ENCODE measurements around the gene SLTM.
"Not testable (repeated sequence)": the region's sequence is repeated elsewhere in the genome, so short reads cannot be mapped to it uniquely, and the experiment has no call there.

SLTM gene

DNA sequence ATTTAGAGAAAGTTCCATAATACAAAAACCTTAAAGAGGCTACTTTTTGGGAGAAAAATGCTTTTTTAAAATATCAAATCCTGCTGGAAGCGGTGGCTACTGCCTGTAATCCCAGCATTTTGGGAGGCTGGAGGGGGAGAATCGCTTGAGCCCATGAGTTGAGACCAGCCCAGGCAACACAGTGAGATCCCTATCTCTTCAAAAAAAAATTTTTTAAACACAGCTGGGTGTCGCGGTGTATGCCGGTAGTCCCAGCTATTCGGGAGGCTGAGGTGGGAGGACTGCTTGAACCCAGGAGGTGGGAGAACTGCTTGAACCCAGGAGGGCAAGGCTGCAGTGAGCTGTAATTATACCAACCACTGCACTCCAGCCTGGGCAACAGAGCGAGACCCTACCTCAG, 14.2 kb downstream of the SLTM start:
- no peak for DNase-seq
- Histone ChIP-seq H3K9ac (ENCODE audit: low read length) (no peak overlapping the region), H4K20me1 (ENCODE audit: insufficient read depth, low read length) (no peaks in the 10 kb centered on the region; the same call in 1 of the 2 replicates), H3K27me3 (replicated peaks; ENCODE audit: insufficient read depth, low read length) (no peaks in the 10 kb centered on the region), H3F3A (ENCODE audit: insufficient read depth, low read length) (no peaks in the 10 kb centered on the region), H2AFZ (ENCODE audit: low read length) (no peak overlapping the region), H3K4me2 (ENCODE audit: low read depth, low read length) (no peak overlapping the region), H3K79me2 (ENCODE audit: low read length) (peaks cover 83% of the 10 kb centered on the region), H3K4me1 (ENCODE audit: low read length) (0 out of 2 replicates have a peak, but pooled peaks cover under 1% of the 10 kb centered on the region), H3K9me2 (replicated peaks; ENCODE audit: insufficient read depth, low read length) (no peaks in the 10 kb centered on the region), H3K27ac (ENCODE audit: low read length) (no peak overlapping the region), H3K4me3 (ENCODE audit: low read length) (no peak overlapping the region), H3K9me3 (replicated peaks; ENCODE audit: insufficient read depth, low read length) (no peaks in the 10 kb centered on the region), H3K36me3 (replicated peaks; ENCODE audit: insufficient read depth, low read length) (0 out of 2 replicates have a peak, but pooled peaks cover under 1% of the 10 kb centered on the region)
- TF ChIP-seq, protein P1, sequence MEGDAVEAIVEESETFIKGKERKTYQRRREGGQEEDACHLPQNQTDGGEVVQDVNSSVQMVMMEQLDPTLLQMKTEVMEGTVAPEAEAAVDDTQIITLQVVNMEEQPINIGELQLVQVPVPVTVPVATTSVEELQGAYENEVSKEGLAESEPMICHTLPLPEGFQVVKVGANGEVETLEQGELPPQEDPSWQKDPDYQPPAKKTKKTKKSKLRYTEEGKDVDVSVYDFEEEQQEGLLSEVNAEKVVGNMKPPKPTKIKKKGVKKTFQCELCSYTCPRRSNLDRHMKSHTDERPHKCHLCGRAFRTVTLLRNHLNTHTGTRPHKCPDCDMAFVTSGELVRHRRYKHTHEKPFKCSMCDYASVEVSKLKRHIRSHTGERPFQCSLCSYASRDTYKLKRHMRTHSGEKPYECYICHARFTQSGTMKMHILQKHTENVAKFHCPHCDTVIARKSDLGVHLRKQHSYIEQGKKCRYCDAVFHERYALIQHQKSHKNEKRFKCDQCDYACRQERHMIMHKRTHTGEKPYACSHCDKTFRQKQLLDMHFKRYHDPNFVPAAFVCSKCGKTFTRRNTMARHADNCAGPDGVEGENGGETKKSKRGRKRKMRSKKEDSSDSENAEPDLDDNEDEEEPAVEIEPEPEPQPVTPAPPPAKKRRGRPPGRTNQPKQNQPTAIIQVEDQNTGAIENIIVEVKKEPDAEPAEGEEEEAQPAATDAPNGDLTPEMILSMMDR (IDR thresholded peaks at IDR 0.05; ENCODE audit: low read length), result no peak
- TF ChIP-seq EZH2phosphoT487 (IDR thresholded peaks at IDR 0.05; ENCODE audit: low read length), result no peak
- no peak for TF ChIP-seq EZH2 (optimal IDR thresholded peaks at IDR 0.05; ENCODE audit: low read depth, low read length)

DNA sequence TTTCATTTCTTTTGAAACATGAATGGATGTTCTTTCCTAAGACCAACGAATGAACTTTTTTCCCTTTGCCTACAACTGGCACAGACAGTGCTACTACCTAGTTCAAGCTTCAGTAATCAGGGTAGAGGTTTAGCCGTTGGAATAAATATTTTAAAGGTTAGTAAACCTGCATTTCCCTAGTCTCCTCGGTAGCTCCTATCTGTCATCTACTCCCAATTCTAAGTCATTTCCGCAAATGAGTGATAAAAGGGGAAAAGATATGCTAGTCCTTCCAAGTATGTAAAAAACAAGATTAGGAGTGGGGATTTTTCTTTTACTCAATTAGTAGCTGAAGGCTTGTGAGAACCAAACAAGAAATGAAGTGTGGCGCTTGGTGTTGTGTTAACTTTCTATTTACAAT, 15.2 kb downstream of the SLTM start:
- Histone ChIP-seq H3K36me3 (replicated peaks; ENCODE audit: insufficient read depth, low read length) (peaks cover 6% of the 10 kb centered on the region; the same call in 1 of the 2 replicates), H3K27ac (ENCODE audit: low read length) (no peak overlapping the region), H3F3A (ENCODE audit: insufficient read depth, low read length) (no peaks in the 10 kb centered on the region), H3K9me2 (replicated peaks; ENCODE audit: insufficient read depth, low read length) (no peaks in the 10 kb centered on the region), H3K4me3 (ENCODE audit: low read length) (no peak overlapping the region), H4K20me1 (ENCODE audit: insufficient read depth, low read length) (no peaks in the 10 kb centered on the region; the same call in 1 of the 2 replicates), H3K9ac (ENCODE audit: low read length) (no peak overlapping the region), H3K27me3 (replicated peaks; ENCODE audit: insufficient read depth, low read length) (no peaks in the 10 kb centered on the region), H2AFZ (ENCODE audit: low read length) (no peak overlapping the region), H3K4me1 (ENCODE audit: low read length) (no peaks in the 10 kb centered on the region), H3K4me2 (ENCODE audit: low read depth, low read length) (no peak overlapping the region), H3K79me2 (ENCODE audit: low read length) (peaks cover 82% of the 10 kb centered on the region), H3K9me3 (replicated peaks; ENCODE audit: insufficient read depth, low read length) (no peaks in the 10 kb centered on the region)
- TF ChIP-seq EZH2 (optimal IDR thresholded peaks at IDR 0.05; ENCODE audit: low read depth, low read length), result no peak
- TF ChIP-seq, protein P1 (IDR thresholded peaks at IDR 0.05; ENCODE audit: low read length), result no peak
- no peak for TF ChIP-seq EZH2phosphoT487 (IDR thresholded peaks at IDR 0.05; ENCODE audit: low read length)
- no peak for DNase-seq

- H3K27me3 ChIP-seq (replicated peaks; ENCODE audit: insufficient read depth, low read length); H3K4me3 ChIP-seq (ENCODE audit: low read length); H3K36me3 ChIP-seq (replicated peaks; ENCODE audit: insufficient read depth, low read length); H2AFZ ChIP-seq (ENCODE audit: low read length); H3K9me2 ChIP-seq (replicated peaks; ENCODE audit: insufficient read depth, low read length); H3K9ac ChIP-seq (ENCODE audit: low read length); H3K4me2 ChIP-seq (ENCODE audit: low read depth, low read length); H3K4me1 ChIP-seq (ENCODE audit: low read length); H3K9me3 ChIP-seq (replicated peaks; ENCODE audit: insufficient read depth, low read length); DNase-seq; H3F3A ChIP-seq (ENCODE audit: insufficient read depth, low read length); H3K27ac ChIP-seq (ENCODE audit: low read length); H4K20me1 ChIP-seq (ENCODE audit: insufficient read depth, low read length): not testable (repeated sequence)
- peaks cover 80% of the 10 kb centered on the region for H3K79me2 ChIP-seq (ENCODE audit: low read length)
These were observed 15.8 kb downstream of the SLTM start for GRCh38 chr15:58917613-58918129.

- H3F3A ChIP-seq (ENCODE audit: insufficient read depth, low read length), result no peaks in the 10 kb centered on the region
These were observed 16.5 kb downstream of the SLTM start for GRCh38 chr15:58916962-58917361.

More at GRCh38 chr15:58916962-58917361, 16.5 kb downstream of the SLTM start:
- Histone ChIP-seq H3K36me3 (replicated peaks; ENCODE audit: insufficient read depth, low read length) (peaks cover 10% of the 10 kb centered on the region; the same call in 1 of the 2 replicates), H4K20me1 (ENCODE audit: insufficient read depth, low read length) (no peaks in the 10 kb centered on the region; the same call in 1 of the 2 replicates), H3K4me1 (ENCODE audit: low read length) (no peaks in the 10 kb centered on the region), H2AFZ (ENCODE audit: low read length) (no peak overlapping the region), H3K4me3 (ENCODE audit: low read length) (no peak overlapping the region), H3K27me3 (replicated peaks; ENCODE audit: insufficient read depth, low read length) (no peaks in the 10 kb centered on the region), H3K9ac (ENCODE audit: low read length) (no peak overlapping the region), H3K9me3 (replicated peaks; ENCODE audit: insufficient read depth, low read length) (no peaks in the 10 kb centered on the region), H3K9me2 (replicated peaks; ENCODE audit: insufficient read depth, low read length) (no peaks in the 10 kb centered on the region), H3K79me2 (ENCODE audit: low read length) (peaks cover 80% of the 10 kb centered on the region), H3K27ac (ENCODE audit: low read length) (no peak overlapping the region), H3K4me2 (ENCODE audit: low read depth, low read length) (no peak overlapping the region)
- no peak for DNase-seq
- TF ChIP-seq EZH2 (optimal IDR thresholded peaks at IDR 0.05; ENCODE audit: low read depth, low read length), result no peak
- TF ChIP-seq, protein P1 (IDR thresholded peaks at IDR 0.05; ENCODE audit: low read length), result no peak
- no peak for TF ChIP-seq EZH2phosphoT487 (IDR thresholded peaks at IDR 0.05; ENCODE audit: low read length)

Measured in MM.1S (cell line).